ENCODE results near the gene CDHR2.

Gene CDHR2, protein sequence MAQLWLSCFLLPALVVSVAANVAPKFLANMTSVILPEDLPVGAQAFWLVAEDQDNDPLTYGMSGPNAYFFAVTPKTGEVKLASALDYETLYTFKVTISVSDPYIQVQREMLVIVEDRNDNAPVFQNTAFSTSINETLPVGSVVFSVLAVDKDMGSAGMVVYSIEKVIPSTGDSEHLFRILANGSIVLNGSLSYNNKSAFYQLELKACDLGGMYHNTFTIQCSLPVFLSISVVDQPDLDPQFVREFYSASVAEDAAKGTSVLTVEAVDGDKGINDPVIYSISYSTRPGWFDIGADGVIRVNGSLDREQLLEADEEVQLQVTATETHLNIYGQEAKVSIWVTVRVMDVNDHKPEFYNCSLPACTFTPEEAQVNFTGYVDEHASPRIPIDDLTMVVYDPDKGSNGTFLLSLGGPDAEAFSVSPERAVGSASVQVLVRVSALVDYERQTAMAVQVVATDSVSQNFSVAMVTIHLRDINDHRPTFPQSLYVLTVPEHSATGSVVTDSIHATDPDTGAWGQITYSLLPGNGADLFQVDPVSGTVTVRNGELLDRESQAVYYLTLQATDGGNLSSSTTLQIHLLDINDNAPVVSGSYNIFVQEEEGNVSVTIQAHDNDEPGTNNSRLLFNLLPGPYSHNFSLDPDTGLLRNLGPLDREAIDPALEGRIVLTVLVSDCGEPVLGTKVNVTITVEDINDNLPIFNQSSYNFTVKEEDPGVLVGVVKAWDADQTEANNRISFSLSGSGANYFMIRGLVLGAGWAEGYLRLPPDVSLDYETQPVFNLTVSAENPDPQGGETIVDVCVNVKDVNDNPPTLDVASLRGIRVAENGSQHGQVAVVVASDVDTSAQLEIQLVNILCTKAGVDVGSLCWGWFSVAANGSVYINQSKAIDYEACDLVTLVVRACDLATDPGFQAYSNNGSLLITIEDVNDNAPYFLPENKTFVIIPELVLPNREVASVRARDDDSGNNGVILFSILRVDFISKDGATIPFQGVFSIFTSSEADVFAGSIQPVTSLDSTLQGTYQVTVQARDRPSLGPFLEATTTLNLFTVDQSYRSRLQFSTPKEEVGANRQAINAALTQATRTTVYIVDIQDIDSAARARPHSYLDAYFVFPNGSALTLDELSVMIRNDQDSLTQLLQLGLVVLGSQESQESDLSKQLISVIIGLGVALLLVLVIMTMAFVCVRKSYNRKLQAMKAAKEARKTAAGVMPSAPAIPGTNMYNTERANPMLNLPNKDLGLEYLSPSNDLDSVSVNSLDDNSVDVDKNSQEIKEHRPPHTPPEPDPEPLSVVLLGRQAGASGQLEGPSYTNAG (N-terminal part only)

DNA sequence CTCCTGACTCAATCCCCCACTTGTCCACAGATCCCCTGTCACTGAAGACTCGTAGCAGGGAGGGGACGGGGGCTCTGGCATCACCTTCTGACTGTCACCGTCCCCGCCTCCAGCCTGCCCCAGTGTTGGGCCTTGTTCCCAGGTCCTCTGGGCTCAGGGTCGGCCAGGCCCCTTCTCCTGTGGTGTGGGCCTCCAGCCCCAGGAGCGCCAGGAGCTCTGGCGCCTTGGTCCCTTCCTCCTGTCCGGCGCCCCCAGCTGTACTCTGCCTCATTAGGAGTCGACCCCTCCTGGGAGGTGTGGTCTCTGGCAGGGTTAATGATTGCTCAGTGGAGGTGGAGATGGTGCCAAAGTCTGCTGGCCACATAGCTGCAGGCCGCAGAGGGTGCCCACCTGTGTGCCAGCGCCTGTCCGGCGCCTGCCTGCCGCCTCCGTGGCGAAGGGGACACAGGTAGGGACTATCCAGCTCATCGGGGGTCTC lies at the start of gene CDHR2:
Gene CDHR2 (plus strand): TSS at position 376 of the 478 bp plus-strand sequence. CDS start 16,011 bp downstream, outside the sequence.
- no peak for DNase-seq

DNA sequence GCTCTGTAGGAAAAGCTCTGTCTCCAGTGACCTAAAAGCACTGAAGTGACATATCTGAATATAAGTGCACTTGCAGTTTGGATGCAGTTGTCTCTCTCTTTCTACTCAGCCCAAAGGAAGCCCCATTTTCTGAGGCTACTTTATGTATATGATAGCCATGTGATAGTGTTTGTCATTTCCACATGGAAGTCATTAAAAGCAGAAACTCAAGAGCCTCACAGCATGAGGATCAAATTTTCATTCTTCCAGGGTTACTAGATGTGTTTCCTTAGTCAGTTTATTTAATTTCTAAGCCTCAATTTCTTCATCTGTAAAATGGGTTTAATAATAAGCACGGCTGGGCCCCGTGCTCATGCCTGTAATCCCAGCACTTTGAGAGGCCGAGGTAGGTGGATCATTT lies 48.6 kb upstream of the CDHR2 start:
- DNase-seq = no peak

DNA sequence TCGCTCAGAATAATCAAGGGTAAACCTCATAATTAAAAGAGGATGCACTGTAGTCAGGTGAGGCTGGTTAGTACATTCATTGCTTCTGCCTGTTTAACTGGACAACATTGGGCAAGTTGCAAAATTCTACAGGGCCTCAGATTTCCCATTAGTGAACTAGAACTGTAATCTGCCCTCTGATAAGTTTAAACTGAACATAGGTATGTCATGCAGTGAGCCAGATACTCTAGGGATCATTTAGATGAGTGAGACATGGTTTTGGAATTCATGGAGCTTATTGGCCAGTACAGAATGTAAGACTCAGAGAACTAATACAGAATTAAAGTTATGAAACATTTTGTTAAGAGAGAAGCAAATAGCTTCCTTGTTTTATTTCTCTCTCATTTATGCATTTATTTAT lies 47.8 kb upstream of the CDHR2 start:
- DNase-seq = no peak

DNA sequence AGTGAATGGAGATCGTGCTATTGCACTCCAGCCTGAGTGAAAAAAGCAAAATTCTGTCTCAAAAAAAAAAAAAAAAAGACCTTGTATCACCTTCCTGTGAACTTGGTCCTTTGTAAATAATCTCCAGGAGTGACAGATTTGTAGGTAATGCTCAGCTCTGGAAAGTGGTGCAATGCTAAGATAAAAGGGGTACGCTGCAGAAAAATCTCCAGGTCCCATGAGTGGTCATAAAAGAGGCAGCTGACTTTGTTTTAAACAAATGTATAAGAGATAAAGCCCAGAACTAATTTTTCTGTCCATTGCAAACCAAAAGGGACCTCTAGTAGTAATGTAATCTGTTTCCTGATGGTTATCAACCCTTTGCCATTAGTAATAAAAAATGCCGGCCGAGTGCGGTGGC lies 45.6 kb upstream of the CDHR2 start:
- no peak for DNase-seq

DNA sequence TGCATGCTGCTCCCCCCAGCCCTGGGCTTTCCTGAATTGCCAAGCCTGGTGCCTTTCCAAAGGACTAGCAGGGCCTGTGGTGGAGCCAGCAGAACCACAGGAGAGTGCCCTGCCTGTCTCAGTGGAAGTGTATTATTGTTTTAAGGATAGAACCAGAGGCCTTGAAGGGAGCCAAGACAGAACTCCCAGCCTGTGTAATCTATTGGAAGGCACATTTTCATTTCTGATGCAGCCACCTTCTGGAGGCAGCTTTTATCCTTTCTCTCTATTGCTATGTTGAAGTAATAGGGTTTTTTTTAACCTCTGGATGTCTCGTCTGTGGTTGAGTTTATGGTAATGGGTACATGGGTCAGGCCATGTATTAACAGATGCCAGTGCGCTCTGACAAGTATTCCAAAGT lies 41.2 kb upstream of the CDHR2 start:
- no peak for DNase-seq

DNA sequence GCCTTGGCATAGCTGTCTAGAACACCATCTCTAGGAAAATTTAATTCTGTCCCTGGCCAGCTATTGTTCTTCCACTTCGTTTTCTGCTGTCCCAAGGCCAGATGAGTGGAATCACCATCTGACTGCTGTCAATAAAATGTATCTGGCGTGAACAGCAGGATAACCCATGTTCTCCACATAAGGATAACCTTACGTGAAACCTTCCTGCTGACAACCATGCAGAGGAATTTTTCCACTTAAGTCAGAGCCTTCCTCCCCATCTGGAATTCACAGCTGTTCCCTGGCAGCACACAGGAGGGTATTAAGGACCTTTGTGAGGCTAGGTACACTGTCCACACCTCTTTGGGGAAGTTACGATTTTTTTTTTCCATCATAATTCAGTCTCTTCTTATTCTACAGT lies 40.5 kb upstream of the CDHR2 start:
- DNase-seq = no peak

DNA sequence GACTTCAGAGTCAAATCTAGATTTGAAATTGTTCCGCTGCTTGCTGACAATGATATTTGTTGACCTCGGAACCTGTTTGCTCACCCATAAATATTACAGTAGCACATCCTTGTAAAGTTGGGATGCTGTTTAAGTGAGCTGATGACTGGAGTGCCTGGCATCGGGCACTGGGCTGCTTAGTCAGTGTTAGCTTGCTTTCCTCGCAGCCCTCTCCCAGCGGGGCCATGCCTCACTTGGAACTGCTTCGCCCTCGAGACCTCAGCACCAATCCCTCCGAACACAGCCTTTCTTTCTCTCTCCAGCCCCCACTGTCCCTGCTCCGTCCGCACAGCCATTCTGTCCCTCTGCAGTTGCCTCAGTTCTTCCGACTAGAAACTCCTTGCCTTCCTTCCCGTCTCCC lies 35.4 kb upstream of the CDHR2 start:
- DNase-seq = no peak

DNA sequence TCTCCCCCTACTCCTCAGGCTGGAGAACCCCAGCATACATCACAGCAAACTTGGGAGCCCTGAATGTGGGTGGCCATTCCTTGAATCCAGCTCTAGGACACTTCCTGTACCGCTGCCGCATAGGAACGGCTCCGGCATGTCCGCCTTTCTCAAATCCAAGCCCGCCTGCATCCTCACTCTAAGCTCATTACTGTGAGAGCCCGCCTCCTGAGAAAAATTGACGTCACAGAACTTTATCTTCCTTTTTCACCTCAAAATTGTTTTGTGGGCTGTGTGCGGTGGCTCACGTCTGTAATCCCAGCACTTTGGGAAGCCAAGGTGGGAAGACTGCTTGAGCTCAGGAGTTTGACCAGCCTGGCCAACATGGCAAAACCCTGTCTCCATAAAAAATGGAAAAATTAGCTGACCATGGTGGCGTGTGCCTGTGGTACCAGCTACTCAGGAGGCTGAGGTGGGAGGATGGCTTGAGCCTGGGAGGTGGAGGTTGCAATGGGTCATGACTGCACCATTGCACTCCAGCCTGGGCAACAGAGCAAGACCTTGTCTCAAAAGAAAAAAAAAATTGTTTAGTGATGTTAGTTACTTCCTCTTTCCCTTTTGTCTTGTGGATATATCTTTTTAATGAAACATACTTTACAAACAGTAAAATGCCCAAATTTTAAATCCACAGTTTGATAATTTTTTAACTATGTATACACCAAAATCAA lies 34.7 kb upstream of the CDHR2 start:
- no peak for DNase-seq

DNA sequence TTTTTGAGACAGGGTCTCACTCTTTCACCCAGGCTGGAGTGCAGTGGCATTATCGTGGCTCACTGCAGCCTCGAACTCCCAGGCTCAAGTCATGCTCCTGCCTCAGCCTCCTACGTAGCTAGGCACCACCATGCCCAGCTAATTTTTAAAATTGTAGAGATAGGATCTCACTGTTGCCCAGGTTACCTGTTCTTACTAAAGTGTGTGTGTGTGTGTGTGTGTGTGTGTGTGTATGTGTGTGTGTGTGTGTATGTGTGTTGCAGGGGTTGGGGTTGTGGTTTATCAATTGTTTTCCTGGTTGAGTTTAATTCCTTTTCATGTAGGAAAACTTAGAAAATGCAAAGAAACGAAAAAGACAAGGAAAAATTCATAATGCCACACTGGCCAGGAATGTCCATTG lies 33.7 kb upstream of the CDHR2 start:
- DNase-seq = no peak

DNA sequence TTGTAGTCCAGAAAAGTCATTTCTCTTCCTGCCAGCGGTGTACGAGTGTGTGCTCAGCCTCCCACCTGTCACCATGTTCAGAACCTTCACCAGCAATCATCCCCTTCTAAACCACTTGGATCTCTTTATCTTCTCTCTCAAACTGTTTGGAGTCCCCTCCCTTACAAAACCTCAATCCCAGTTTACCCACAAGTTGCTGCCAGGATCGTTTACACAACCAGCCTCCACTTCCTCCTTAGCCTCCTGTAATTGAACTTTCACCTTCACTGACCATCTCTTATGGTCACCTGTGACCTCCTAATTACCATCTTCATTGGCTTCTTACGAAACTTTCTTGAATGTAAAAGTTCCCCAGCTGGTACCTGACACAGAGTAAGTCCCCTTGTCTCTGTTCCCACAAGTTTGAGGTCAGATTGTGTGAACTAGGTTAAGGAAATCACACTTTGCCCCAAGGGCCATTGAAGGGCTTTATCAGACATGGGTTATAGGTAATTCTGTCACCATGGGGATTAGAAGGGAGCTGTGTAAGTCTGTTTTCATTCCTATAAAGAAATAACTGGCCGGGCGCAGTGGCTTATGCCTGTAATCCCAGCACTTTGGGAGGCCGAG lies 32.0 kb upstream of the CDHR2 start:
- no peak for DNase-seq

DNA sequence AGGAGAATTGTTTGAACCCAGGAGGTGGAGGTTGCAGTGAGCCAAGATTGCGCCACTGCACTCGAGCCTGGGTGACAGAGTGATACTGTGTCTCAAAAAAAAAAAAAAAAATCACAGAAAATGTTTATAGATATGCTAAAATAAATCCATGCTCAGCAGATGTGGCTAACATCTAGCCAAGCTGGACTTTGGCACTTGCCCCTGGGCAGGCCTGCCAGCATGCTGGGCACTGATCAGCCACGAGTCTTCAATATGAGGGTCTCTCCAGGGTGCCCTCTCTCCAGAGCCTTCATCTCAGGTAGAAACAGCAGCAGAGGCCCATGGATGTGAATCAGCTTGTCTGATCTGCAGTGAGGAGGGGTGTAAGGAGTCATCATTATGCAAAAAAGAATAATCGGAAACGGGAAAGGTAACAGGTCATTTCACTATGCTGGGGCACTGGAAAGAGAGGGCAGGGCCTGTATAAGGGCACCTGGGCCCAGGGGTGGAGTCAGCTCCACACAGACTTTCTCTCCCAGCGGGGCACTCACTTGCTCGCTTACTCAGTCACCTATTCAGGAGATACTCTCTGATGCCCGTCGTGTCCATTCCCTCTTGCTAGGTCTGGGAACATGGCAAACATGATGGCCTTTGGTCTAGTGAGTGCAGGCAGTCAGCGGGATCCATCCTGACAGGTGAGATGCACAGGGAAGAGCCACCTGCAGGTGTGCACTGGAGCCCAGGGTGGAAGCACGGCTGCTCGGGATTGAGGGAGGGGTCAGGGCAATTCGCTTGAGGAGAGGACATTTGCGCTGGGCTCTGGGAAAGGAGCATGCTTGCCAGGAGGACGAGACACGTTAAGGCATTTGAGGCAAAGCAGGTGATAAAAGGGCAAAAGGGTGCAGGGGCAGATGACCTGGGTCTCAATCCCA lies 29.1 kb upstream of the CDHR2 start:
- DNase-seq = no peak

DNA sequence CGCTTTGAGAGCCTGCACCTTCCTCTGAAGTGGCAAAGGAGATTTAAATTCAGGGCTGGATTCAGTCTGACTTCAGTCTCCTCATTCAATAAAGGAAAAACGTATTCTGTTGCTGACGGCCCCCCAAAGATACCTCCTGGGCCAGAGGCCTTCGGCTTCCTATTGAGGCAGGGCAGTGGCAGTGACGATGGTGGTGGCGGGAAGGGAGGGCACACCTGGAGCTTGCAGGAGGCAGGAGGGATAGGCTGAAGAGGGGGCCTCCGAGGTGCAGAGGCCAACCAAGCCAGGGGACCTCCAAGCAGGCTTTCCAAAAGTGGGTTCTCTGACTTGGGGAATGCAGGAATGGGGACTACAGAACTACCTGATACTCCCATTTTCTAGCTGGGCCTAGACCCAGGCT lies 27.9 kb upstream of the CDHR2 start:
- no peak for DNase-seq

DNA sequence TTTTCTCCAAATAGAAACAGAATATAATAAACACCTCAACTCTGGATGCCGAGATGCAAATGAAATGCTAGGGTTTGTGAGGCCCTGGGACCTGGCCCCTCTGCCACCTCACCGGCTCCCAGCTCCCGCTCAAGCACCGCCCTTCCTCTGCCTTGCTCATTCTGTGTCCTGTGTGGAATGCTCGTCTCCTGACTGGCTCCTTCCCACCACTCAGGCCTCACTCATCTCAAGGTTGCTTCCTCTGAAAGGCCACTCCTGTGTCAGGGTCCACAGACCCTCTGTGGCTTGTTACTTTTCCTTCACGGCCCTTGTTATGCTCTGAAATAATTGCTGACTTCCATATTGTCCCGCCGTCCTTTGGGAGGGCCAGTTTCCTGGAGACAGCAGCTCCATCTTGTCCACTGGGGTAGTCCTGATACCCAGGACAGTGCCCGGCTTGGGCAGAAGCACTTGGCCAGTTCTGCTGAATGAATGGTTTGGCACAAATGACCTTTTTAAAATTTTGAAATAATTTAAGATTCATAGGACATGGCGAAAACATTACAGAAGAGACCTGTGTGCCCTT lies 27.4 kb upstream of the CDHR2 start:
- DNase-seq = no peak

DNA sequence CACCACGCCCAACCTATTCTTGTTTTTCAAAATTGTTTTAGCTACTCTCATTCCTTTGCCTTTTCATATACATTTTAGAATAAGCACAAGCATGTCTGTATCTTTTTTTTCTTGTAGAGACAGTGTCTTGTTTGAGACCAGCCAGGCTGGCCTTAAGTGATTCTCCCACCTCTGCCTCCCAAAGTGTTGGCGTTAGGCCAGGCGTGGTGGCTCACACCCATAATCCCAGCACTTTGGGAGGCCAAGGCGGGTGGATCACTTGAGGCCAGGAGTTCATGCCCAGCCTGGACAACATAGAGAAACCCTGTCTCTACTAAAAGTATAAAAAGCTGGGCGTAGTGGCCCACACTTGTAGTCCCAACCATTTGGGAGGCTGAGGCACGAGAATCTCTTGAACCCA lies 25.0 kb upstream of the CDHR2 start:
- DNase-seq = no peak

DNA sequence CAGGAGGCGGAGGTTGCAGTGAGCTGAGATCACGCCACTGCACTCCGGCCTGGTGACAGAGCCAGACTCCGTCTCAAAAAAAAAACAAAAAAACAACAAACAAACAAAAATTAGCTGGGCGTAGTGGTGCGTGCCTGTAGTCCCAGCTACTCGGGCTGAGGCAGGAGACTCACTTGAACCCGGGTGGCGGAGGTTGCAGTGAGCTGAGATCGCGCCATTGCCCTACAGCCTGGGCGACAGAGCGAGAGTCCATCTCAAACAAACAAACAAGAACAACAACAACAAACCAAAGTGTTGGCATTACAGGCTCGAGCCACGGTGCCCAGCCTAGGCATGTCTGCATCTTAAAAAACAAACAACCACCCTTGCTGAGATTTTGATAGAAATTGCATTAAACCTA lies 24.2 kb upstream of the CDHR2 start:
- no peak for DNase-seq

DNA sequence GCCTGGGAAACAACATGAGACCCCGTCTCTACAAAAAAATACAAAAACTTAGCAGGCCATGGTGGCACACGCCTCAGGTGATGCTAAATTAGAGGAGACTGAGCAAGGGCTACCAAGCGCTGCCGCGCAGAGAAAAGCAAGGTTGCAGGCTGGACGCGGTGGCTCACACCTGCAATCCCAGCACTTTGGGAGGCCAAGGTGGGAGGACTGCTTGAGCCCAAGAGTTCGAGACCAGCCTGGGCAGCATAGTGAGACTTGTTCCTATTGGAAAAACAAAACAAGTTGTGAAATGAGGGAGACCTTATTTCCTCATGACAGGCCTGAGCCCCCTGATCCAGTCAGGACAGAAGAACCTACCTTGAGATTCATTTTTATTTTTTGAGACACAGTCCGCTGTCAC lies 23.5 kb upstream of the CDHR2 start:
- DNase-seq = no peak

DNA sequence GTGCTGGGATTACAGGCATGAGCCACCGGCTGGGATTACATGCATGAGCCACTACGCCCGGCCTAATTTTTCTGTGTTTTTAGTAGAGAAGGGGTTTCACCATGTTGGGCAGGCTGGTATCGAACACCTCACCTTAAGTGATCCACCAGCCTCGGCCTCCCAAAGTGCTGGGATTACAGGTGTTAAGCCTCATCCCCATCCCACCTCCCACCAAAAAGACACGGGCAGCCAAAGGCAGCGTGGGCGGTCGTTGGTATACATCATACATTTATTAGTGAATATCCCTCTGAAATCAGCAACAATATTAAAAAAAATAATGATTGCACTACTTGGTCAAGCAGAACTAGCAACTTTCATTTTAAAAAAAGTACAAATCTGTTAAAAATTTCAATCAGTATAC lies 22.7 kb upstream of the CDHR2 start:
- no peak for DNase-seq

DNA sequence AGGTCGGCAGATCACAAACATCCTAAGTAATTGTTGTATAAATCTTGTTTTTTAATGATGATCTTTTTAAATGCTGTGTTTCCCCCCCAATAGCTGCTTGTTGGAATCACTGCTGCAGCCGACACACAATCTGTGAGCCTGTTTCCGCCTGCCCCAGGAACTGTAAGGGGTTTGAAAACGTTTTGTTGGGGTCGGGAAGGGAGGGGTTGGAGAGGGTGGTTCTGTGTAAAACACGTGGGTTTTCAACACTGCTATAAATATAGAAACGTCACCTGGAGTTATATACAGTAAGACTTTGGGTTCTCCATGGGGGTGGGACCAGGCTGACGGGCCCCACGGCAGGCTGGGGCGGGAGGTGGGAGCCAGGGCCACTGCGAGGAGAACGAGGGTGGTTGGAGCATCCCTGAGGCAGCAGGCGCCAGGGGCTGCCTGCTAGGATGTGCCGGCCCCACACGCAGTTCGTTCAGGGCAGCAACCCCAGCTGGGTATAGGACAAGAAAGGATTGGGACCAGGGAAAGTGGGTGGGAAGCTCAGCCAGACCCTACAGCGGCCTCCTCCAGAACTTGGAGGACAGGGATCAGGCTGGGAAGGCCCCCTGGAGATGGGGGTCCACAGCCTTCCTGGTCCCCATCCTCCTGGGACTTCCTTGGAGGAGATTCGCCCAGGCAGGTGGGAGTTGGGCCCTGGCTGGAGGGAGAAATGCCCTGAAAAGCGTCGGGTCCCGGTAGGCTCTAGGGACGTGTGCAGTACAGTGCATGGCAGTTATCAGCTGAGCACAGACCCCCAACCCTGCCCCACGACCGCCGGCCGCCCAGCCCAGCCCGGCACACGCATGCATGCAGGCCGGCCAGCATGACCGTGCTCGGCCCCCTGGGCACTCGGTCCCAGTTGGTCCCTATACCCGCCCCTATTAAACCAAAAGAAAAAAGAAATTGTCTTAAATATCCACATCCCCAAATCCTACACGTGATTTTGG lies 21.6 kb upstream of the CDHR2 start:
- no peak for DNase-seq

DNA sequence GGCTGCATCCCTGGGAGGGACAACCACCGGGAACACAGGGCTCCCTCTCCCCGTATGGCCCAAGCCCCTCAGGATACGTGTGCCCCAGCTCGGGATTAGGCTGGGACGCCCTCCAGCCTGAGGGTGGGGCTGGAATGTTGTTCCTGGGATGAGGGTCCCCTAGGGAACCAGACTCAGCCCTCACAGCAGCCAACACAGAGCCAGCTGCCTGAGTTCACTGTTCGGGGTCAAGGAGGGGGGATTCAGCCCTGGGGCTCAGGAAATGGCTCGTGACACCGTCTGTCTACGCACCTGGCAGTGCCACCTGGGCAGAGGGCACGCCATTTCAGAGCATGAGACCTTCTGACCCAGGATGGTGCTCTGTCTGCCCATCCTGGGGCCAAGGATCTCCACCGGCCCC lies 20.8 kb upstream of the CDHR2 start:
- DNase-seq = no peak

Measured in SHP77 (cell line).